ENCODE measurements around the gene IFNA4. TPM values are rescaled to one million over a fixed set of nuclear protein-coding genes. Genes with fewer than 3 reads are reported as not detected.

IFNA4 gene
- total and polyA plus RNA-seq, 2 donors (not counting 1 experiment from before 2014, with no cell fraction given), result not detected

DNA sequence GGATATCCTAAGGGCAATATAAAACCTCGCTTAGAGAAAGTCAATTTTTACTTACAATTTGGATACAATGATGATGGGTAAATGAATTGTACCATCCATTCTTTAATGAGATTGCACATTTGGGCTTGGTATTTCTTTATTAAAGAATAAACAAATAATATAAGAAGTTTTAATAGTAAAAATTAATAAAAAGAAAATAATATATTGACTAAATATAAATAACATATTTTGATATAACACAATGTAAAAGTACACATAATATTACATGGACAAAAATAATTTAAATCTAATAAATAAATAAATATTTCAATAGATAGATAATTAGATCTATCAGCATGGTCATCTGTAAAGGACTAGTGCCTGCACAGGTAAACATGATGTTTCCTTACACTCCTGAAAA is 21.9 kb downstream of the IFNA4 start:
- Histone ChIP-seq H3K4me2 (replicated peaks; ENCODE audit: low read depth, low read length, poor library complexity, severe bottlenecking) (no peak overlapping the region), H3K4me3 (ENCODE audit: control extremely low read depth in 1 of 5, extremely low read depth in 1 of 5, insufficient read depth in 1 of 5, low read depth in 2 of 5, low read length in 4 of 5) (no peak overlapping the region), H3K4me1 (ENCODE audit: control insufficient read depth in 2 of 2, insufficient read depth in 2 of 2, low read length in 2 of 2) (no peaks in the 10 kb centered on the region), H3K9ac (ENCODE audit: low read length) (no peak overlapping the region), H3K27ac (ENCODE audit: low read length in 2 of 2) (no peak overlapping the region), H2AFZ (ENCODE audit: insufficient read depth, low read depth, low read length, poor library complexity, severe bottlenecking) (no peak overlapping the region), H3K9me3 (ENCODE audit: control extremely low read depth in 1 of 3, control insufficient read depth in 2 of 3, insufficient read depth in 1 of 3, low read length in 2 of 3) (no peaks in the 10 kb centered on the region), H3K79me2 (ENCODE audit: control insufficient read depth, insufficient read depth, low read length) (no peaks in the 10 kb centered on the region), H4K20me1 (ENCODE audit: control insufficient read depth, insufficient read depth, low read length, poor library complexity, severe bottlenecking) (no peaks in the 10 kb centered on the region), H3K27me3 (replicated peaks in 1 of 4; ENCODE audit: control extremely low read depth in 1 of 4, control insufficient read depth in 3 of 4, insufficient read depth in 4 of 4, low read length in 3 of 4) (no peaks in the 10 kb centered on the region), H3K36me3 (replicated peaks in 1 of 2; ENCODE audit: control extremely low read depth in 1 of 2, control insufficient read depth in 1 of 2, extremely low read depth in 1 of 2, insufficient read depth in 2 of 2, low read length in 1 of 2) (no peaks in the 10 kb centered on the region)
- TF ChIP-seq, protein P1, sequence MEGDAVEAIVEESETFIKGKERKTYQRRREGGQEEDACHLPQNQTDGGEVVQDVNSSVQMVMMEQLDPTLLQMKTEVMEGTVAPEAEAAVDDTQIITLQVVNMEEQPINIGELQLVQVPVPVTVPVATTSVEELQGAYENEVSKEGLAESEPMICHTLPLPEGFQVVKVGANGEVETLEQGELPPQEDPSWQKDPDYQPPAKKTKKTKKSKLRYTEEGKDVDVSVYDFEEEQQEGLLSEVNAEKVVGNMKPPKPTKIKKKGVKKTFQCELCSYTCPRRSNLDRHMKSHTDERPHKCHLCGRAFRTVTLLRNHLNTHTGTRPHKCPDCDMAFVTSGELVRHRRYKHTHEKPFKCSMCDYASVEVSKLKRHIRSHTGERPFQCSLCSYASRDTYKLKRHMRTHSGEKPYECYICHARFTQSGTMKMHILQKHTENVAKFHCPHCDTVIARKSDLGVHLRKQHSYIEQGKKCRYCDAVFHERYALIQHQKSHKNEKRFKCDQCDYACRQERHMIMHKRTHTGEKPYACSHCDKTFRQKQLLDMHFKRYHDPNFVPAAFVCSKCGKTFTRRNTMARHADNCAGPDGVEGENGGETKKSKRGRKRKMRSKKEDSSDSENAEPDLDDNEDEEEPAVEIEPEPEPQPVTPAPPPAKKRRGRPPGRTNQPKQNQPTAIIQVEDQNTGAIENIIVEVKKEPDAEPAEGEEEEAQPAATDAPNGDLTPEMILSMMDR (IDR thresholded peaks at IDR 0.05), result no peak
- TF ChIP-seq EZH2 (IDR thresholded peaks at IDR 0.05; ENCODE audit: borderline replicate concordance, insufficient read depth, low read depth, low read length, poor library complexity, severe bottlenecking), result no peak
- DNase-seq (no peak), ATAC-seq (ENCODE audit: low read depth) (no peak)
- Mint-ChIP-seq H3K4me3 (no peak overlapping the region), H3K4me1 (peaks cover 4% of the 10 kb centered on the region), H3K27ac (no peak overlapping the region), H3K27me3 (peaks cover 13% of the 10 kb centered on the region), H3K9me3 (ENCODE audit: insufficient read depth) (no peaks in the 10 kb centered on the region)
- ChIA-PET POLR2A (no interaction called here), CTCF (no interaction called here)
- WGBS (ENCODE audit: insufficient coverage), result no CpG with 5 or more reads among the region's 1 CpG
- intact Hi-C loops (cut with micrococcal nuclease), result no loop called here

DNA sequence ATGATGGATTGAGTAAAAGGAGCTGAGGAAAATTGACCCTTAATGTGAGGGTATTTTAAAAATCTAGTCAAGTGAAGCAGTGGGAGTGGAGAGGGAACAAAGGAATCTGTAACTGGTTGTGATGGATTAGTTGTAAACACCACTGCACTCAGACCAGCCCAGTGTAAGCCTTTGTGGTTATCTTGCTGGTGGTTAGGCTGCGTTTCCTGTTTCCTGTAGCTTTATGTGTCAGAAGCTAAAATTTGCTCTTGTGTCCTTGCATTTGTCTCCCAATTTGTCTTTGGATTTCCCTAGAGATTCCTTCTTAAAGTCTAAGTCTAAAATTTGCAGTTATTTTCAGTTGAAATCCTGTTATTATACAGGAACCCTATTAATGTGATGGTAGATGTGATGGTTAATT is 27.2 kb downstream of the IFNA4 start:
- Histone ChIP-seq H3K27me3 (replicated peaks in 1 of 4; ENCODE audit: control extremely low read depth in 1 of 4, control insufficient read depth in 3 of 4, insufficient read depth in 4 of 4, low read length in 3 of 4) (no peaks in the 10 kb centered on the region), H2AFZ (ENCODE audit: insufficient read depth, low read depth, low read length, poor library complexity, severe bottlenecking) (no peak overlapping the region), H3K27ac (ENCODE audit: low read length in 2 of 2) (no peak overlapping the region), H3K36me3 (replicated peaks in 1 of 2; ENCODE audit: control extremely low read depth in 1 of 2, control insufficient read depth in 1 of 2, extremely low read depth in 1 of 2, insufficient read depth in 2 of 2, low read length in 1 of 2) (no peaks in the 10 kb centered on the region), H3K4me2 (replicated peaks; ENCODE audit: low read depth, low read length, poor library complexity, severe bottlenecking) (no peak overlapping the region), H3K9ac (ENCODE audit: low read length) (no peak overlapping the region), H3K4me3 (ENCODE audit: control extremely low read depth in 1 of 5, extremely low read depth in 1 of 5, insufficient read depth in 1 of 5, low read depth in 2 of 5, low read length in 4 of 5) (no peak overlapping the region), H4K20me1 (ENCODE audit: control insufficient read depth, insufficient read depth, low read length, poor library complexity, severe bottlenecking) (no peaks in the 10 kb centered on the region), H3K9me3 (ENCODE audit: control extremely low read depth in 1 of 3, control insufficient read depth in 2 of 3, insufficient read depth in 1 of 3, low read length in 2 of 3) (peaks cover 0 to 4% (median 0%) of the 10 kb centered on the region in 3 donors), H3K79me2 (ENCODE audit: control insufficient read depth, insufficient read depth, low read length) (no peaks in the 10 kb centered on the region), H3K4me1 (ENCODE audit: control insufficient read depth in 2 of 2, insufficient read depth in 2 of 2, low read length in 2 of 2) (peaks cover 0 to 4% of the 10 kb centered on the region in 2 donors)
- Mint-ChIP-seq H3K27ac (no peak overlapping the region), H3K27me3 (peaks cover 4% of the 10 kb centered on the region), H3K9me3 (ENCODE audit: insufficient read depth) (no peaks in the 10 kb centered on the region), H3K4me3 (no peak overlapping the region), H3K4me1 (peaks cover 10% of the 10 kb centered on the region)
- TF ChIP-seq, protein P1 (IDR thresholded peaks at IDR 0.05), result no peak
- no peak for TF ChIP-seq EZH2 (IDR thresholded peaks at IDR 0.05; ENCODE audit: borderline replicate concordance, insufficient read depth, low read depth, low read length, poor library complexity, severe bottlenecking)
- intact Hi-C loops (cut with micrococcal nuclease), result no loop called here
- 0% methylated on average over 1 of the region's 1 CpG for WGBS (ENCODE audit: insufficient coverage)
- no peak for ATAC-seq (ENCODE audit: low read depth)
- DNase-seq, result no peak
- ChIA-PET POLR2A (no interaction called here), CTCF (interaction anchor here (0.6 kb wide), 1 partner anchor 66 kb away, joined by 4 read pairs; no protein-coding TSS in a partner anchor)
